Omental fat pad (tissue), 4 donors: ENCODE data around the gene DNMT1. TPM values are rescaled to one million over a fixed set of nuclear protein-coding genes. Genes with fewer than 3 reads are reported as not detected.
A peak's percentile ranks its signal among the peaks of the same experiment; 100 is the strongest.

ENCODE experiments used
- ATAC-seq: fragments of 150-250 bp; one replicate; pipeline ENCODE4 v1.9.1; 2016; ENCODE audit warnings: mild to moderate bottlenecking, moderate library complexity; ENCODE audit not compliant: low FRiP score
- DNase-seq: peaks from one replicate; pipeline ENCODE4 v3.0.0-alpha.2; 2019; ENCODE audit warnings: low spot score
- CTCF ChIP-seq, 3 donors: fragments of 450-650 bp; IDR thresholded peaks; one replicate each; pipeline ENCODE4 v1.5.1; 2016 to 2017; ENCODE audit warnings: antibody characterized with exemption in 3 of 3, mild to moderate bottlenecking in 3 of 3, moderate library complexity in 2 of 3
- total RNA-seq, 4 donors: library from RNA; depleted of rRNA; stranded (reverse); fragments of >200 nt; gene quantifications; one replicate each; pipeline ENCODE4 v1.1.0, GENCODE V29; 2016

DNMT1 gene
- total RNA-seq, 4 donors from 2014 or later, result 38.4 to 84.7 (median 50.2) TPM

- no peak for TF ChIP-seq CTCF (IDR thresholded peaks at IDR 0.05)
- ATAC-seq, result no peak
- DNase-seq, result no peak
Measured at GRCh38 chr19:10100163-10100785, 94.5 kb downstream of the DNMT1 start.

GRCh38 chr19:10096615-10096963 lies 98.2 kb downstream of the DNMT1 start:
- ATAC-seq (peak; percentile 15), DNase-seq (no peak)
- TF ChIP-seq CTCF (IDR thresholded peaks at IDR 0.05), result no peak

GRCh38 chr19:10095948-10096614 lies 98.7 kb downstream of the DNMT1 start:
- DNase-seq (peak; percentile 56), ATAC-seq (peak; percentile 89)
- no peak for TF ChIP-seq CTCF (IDR thresholded peaks at IDR 0.05)

GRCh38 chr19:10095622-10095947 lies 99.2 kb downstream of the DNMT1 start:
- ATAC-seq, result no peak
- TF ChIP-seq CTCF (IDR thresholded peaks at IDR 0.05), result no peak
- no peak for DNase-seq

- ATAC-seq (no peak), DNase-seq (no peak)
- no peak for TF ChIP-seq CTCF (IDR thresholded peaks at IDR 0.05)
Measured at GRCh38 chr19:10093295-10094186, 101.2 kb downstream of the DNMT1 start.

- no peak for TF ChIP-seq CTCF (IDR thresholded peaks at IDR 0.05)
- DNase-seq (no peak), ATAC-seq (no peak)
Measured at GRCh38 chr19:10092648-10093294, 102.0 kb downstream of the DNMT1 start.
